ENCODE results near the gene PLCD3.
A peak's percentile ranks its signal among the peaks of the same experiment; 100 is the strongest.
"Not testable (repeated sequence)": the region's sequence is repeated elsewhere in the genome, so short reads cannot be mapped to it uniquely, and the experiment has no call there.

Gene PLCD3

DNA sequence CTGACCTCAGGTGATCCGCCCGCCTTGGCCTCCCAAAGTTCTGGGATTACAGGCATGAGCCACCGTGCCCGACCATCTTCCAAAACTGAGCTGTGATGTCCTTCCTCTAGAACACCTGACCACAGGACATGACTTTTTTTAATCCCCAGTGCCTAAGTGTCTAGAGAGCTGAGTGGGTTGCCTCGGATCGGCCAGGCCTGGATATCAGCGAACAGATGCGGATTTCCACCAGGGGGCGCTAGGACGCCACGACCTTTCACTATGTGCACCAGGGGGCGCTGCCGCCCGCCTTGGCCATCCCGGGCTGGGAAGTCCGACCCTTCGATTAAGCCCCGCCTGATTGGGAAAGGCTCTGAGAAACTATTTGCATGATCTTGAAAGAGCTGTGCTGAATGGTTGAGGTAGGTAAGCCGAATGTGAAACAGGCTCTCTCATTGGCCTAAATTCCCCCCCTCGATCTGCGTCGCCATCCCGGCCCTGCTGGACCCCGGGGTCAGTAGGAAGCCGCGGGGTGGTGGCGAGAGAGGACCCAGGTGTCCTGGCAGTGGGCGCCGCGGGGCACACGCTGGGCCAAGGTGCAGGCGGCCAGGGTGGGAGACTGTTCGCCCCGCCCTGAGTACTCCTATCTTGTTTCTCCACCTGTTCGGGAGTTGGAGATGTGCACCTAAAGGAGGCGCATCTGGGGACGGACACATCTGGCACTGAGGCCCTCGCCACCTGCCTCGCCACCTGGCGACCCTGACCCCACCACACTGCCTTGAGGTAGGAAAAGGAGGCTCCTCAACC is 3.1 kb upstream of the PLCD3 start, which contains the start of gene ACBD4:
Gene ACBD4 (plus strand): TSS at position 496 of the 786 bp plus-strand sequence. CDS start 458 bp downstream, outside the sequence.
- peak; percentile 97 for DNase-seq (ENCODE audit: low spot score)

GRCh38 chr17:45132572-45133463 is 503 bp upstream of the PLCD3 start:
- peak; percentile 76 for DNase-seq (ENCODE audit: low spot score)

- peak; percentile 24 for DNase-seq (ENCODE audit: low spot score)
These were observed 547 bp downstream of the PLCD3 start for GRCh38 chr17:45131616-45132319.

GRCh38 chr17:45130681-45131615 is 1.4 kb downstream of the PLCD3 start:
- no peak for DNase-seq (ENCODE audit: low spot score)

DNA sequence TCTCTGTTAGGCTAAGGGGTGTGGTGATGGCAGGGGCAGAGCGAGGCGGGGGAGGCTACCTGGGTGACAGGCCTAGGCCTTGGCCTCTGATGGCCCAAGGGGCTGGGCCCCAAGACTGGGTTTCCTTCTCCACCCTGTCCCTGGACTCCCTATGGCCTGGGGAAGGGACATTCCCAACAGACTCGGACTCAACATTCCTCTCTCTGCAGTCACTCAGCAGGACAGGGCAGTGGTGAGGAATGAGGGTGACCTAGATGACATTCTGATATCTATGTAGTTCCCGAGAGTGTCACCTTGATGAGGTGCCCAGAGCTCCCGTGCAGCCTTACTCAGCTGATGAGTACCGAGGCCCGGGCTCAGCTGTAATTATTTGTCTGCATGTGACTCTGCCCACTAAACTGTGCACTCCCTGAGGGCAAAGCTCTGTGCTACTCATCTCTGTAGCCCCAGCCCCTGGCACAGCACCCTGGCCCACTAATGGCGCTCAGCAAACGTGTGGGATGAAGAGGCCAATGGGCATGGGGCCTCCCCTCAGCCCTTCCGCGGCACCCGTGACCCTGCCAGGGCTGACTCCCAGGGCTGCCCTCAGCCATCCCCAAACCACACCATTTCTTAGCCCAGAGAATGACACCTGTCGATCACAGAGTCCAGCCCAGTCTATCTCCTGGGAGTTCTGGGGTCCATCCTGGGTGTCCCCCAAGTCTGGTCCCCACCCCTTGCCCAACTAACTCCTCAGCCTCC is 2.2 kb downstream of the PLCD3 start:
- DNase-seq (ENCODE audit: low spot score), result no peak

- DNase-seq (ENCODE audit: low spot score), result no peak
These were observed 2.8 kb downstream of the PLCD3 start for GRCh38 chr17:45129426-45129939.

DNA sequence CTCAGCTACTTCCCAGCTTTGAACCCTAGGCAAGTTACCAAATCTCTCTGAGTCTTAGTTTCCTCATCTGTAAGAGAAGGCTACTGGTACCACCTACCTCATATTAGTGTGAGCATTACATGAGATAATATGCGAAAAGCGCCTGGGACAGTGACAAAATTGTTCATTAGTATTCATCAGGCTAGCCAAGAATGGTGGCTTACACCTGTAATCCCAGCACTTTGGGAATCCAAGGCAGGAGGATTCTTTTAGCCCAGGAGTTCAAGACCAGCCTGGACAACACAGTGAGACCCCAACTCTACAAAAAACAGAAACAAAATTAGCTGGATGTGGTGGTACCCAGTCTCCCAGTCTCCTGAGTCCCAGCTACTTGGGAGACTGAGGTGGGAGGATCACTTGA is 3.3 kb downstream of the PLCD3 start:
- no peak for DNase-seq (ENCODE audit: low spot score)

GRCh38 chr17:45128331-45128730 is 4.0 kb downstream of the PLCD3 start:
- DNase-seq (ENCODE audit: low spot score), result no peak

GRCh38 chr17:45127548-45128300 is 4.6 kb downstream of the PLCD3 start:
- no peak for DNase-seq (ENCODE audit: low spot score)

DNA sequence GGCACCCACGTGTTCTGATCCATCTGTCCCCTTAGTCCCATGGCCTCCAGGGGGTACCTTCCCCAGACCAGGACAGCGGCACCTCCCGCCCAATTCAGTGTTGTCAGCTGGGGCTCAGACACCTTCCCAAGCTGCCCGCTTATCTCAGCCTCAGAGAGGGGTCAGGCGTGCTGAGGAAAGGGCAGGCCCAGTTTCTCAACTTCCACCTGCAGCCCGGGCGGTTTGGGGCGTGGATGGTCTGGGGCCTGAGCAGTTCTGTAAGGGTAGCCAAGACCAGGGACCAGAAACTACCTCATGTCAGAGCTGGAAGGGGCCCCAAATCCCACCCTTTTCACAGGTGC is 5.1 kb downstream of the PLCD3 start:
- no peak for DNase-seq (ENCODE audit: low spot score)

DNA sequence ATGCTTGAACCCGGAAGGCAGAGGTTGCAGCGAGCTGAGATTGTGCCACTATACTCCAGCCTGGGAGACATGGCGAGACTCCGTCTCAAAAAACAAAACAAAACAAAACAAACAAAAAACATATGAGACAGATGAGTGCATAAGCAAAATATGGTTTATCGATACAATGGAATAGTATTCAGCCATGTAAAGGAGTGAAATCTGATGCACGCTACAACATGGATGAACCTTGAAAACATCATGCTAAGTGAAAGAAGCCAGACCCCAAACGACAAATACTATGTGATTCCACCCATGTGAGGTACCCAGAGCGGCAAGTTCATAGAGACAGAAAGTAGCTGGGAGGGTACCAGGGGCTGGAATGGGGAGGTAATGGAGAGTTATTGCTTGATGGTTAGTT is 6.8 kb downstream of the PLCD3 start:
- no peak for DNase-seq (ENCODE audit: low spot score)

DNA sequence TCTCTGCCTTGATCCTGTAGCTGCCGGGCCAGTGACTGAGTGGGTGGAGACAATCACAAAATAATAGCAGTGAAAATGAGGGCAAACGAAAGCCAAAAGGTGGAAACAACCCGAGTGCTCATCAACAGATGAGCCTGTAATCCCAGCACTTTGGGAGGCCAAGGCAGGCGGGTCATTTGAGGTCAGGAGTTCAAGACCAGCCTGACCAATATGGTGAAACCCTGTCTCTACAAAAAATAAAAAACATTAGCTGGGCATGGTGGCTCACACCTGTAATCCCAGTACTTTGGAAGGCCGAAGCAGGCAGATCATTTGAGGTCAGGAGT is 7.6 kb downstream of the PLCD3 start:
- DNase-seq (ENCODE audit: low spot score), result not testable (repeated sequence)

- DNase-seq (ENCODE audit: low spot score), result peak; percentile 40
These were observed 8.2 kb downstream of the PLCD3 start for GRCh38 chr17:45123930-45124796.

- no peak for DNase-seq (ENCODE audit: low spot score)
These were observed 9.1 kb downstream of the PLCD3 start for GRCh38 chr17:45123076-45123770.

GRCh38 chr17:45121055-45121454 is 11.3 kb downstream of the PLCD3 start:
- DNase-seq (ENCODE audit: low spot score), result no peak

DNA sequence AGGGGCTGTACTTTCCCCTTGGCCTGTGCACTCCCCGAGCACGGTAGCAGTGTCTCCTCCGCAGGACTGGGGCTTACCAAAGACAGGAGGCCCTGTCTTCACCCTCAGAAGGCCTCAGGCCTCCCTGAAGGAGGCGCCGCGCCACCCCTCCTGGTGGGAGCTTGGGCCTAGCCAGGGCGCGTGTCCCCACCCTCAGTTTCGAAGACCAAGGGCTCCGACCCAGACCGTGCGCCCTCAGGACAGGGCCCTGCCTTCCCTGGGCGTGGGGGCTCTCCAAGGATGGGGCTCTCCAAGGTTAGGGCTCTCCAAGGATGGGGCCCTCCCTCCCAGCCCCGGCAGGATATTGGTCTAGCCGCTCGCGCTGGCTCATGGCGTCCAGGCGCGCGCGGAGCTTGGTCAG is 11.8 kb downstream of the PLCD3 start:
- no peak for DNase-seq (ENCODE audit: low spot score)

- no peak for DNase-seq (ENCODE audit: low spot score)
These were observed 12.4 kb downstream of the PLCD3 start for GRCh38 chr17:45119964-45120363.

- no peak for DNase-seq (ENCODE audit: low spot score)
These were observed 13.6 kb downstream of the PLCD3 start for GRCh38 chr17:45118691-45119090.

Data from CD4-positive, alpha-beta T cell treated with Interleukin-6 at 100 ng/mL for 8 hours (primary cell).